ENCODE measurements around the gene ZFP64. TPM values are rescaled to one million over a fixed set of nuclear protein-coding genes. Genes with fewer than 3 reads are reported as not detected.

Gene ZFP64
- total RNA-seq, 1 experiment from 2014 or later, result 49.8 TPM

- H3K79me2 ChIP-seq (ENCODE audit: low read depth), result no peaks in the 10 kb centered on the region
- H3K4me1 ChIP-seq (replicated peaks; ENCODE audit: insufficient read depth), result no peaks in the 10 kb centered on the region
- intact Hi-C loops (cut with micrococcal nuclease; ENCODE audit: unreplicated experiment), result no loop called here
- no peak overlapping the region for H3K4me2 ChIP-seq
- no peak overlapping the region for H3K4me3 ChIP-seq
- H3K9me3 ChIP-seq (ENCODE audit: insufficient read depth, low read depth), result no peaks in the 10 kb centered on the region
- H2AFZ ChIP-seq, result no peak overlapping the region
- H3K27ac ChIP-seq, result no peak overlapping the region
- H3K9me2 ChIP-seq (ENCODE audit: insufficient read depth), result no peaks in the 10 kb centered on the region
- BruUV-seq (replicated peaks), result no TSS peak
- DNase-seq, result no peak
- no peak for TF ChIP-seq EZH2 (IDR thresholded peaks at IDR 0.05; ENCODE audit: low read depth)
- TF ChIP-seq, protein P1, sequence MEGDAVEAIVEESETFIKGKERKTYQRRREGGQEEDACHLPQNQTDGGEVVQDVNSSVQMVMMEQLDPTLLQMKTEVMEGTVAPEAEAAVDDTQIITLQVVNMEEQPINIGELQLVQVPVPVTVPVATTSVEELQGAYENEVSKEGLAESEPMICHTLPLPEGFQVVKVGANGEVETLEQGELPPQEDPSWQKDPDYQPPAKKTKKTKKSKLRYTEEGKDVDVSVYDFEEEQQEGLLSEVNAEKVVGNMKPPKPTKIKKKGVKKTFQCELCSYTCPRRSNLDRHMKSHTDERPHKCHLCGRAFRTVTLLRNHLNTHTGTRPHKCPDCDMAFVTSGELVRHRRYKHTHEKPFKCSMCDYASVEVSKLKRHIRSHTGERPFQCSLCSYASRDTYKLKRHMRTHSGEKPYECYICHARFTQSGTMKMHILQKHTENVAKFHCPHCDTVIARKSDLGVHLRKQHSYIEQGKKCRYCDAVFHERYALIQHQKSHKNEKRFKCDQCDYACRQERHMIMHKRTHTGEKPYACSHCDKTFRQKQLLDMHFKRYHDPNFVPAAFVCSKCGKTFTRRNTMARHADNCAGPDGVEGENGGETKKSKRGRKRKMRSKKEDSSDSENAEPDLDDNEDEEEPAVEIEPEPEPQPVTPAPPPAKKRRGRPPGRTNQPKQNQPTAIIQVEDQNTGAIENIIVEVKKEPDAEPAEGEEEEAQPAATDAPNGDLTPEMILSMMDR (conservative IDR thresholded peaks at IDR 0.05), result no peak
- H3K27me3 ChIP-seq (ENCODE audit: insufficient read depth, low read depth), result no peaks in the 10 kb centered on the region
- no peaks in the 10 kb centered on the region for H3K36me3 ChIP-seq (ENCODE audit: low read depth)
- ChIA-PET CTCF (no interaction called here), POLR2A (ENCODE audit: unreplicated experiment) (no interaction called here)
- no peaks in the 10 kb centered on the region for H3F3A ChIP-seq (ENCODE audit: insufficient read depth, low read depth)
- H4K20me1 ChIP-seq (ENCODE audit: insufficient read depth), result 0 out of 2 replicates have a peak, but pooled peaks cover 7% of the 10 kb centered on the region
Observed at GRCh38 chr20:52180180-52180840, 11.3 kb downstream of the ZFP64 start.

DNA sequence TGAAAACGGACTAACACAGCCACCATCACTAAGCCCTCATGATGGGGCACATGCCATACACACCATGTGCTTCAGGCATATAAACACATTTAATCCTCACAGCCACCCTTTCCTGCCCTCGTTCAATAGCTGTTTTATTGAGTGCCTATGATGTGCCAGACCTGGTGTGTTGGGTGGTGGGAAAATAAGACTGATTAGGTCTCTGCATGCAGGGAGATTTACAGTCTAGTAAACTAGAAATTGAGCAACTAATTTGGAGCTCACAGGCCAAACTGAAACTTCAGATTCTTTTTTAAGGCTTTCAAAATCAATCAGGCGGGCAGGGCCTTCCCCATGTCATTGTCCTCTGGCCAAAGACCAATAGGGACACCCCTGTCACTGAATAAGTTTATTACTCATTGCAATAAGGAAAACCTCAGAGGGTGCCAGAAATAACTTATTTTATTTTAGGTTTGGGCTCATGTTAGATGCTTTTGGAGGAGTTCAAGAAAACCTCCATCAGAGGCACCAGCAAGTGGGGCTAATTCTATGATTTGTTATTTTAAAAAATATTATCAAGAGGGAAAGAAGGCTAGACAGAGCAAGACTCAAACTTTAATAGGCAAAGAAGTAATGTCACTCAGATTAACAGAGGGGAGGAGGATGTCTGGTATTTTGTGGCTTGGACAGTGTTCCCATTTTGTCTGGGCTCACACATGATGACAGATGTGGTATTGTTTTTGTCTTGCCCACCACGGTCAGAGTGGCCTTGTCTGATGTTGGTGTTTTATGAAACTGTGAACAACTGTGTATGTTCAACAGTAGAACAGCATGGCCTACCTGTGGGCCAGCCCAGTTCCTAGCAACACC is 12.0 kb downstream of the ZFP64 start:
- ChIA-PET POLR2A (ENCODE audit: unreplicated experiment) (no interaction called here), CTCF (no interaction called here)
- no peaks in the 10 kb centered on the region for H3K27me3 ChIP-seq (ENCODE audit: insufficient read depth, low read depth)
- no peak overlapping the region for H3K4me3 ChIP-seq
- H2AFZ ChIP-seq, result no peak overlapping the region
- 0 out of 2 replicates have a peak, but pooled peaks cover 7% of the 10 kb centered on the region for H4K20me1 ChIP-seq (ENCODE audit: insufficient read depth)
- BruUV-seq (replicated peaks), result no TSS peak
- H3K36me3 ChIP-seq (ENCODE audit: low read depth), result no peaks in the 10 kb centered on the region
- H3K79me2 ChIP-seq (ENCODE audit: low read depth), result no peaks in the 10 kb centered on the region
- no peaks in the 10 kb centered on the region for H3K9me2 ChIP-seq (ENCODE audit: insufficient read depth)
- H3F3A ChIP-seq (ENCODE audit: insufficient read depth, low read depth), result peaks cover 4% of the 10 kb centered on the region; the same call in 1 of the 2 replicates
- H3K9me3 ChIP-seq (ENCODE audit: insufficient read depth, low read depth), result no peaks in the 10 kb centered on the region
- H3K27ac ChIP-seq, result no peak overlapping the region
- no peaks in the 10 kb centered on the region for H3K4me1 ChIP-seq (replicated peaks; ENCODE audit: insufficient read depth)
- DNase-seq, result no peak
- no peak for TF ChIP-seq EZH2 (IDR thresholded peaks at IDR 0.05; ENCODE audit: low read depth)
- TF ChIP-seq, protein P1 (conservative IDR thresholded peaks at IDR 0.05), result no peak
- no peak overlapping the region for H3K4me2 ChIP-seq
- intact Hi-C loops (cut with micrococcal nuclease; ENCODE audit: unreplicated experiment), result no loop called here

- Histone ChIP-seq H2AFZ (no peak overlapping the region), H3K36me3 (ENCODE audit: low read depth) (no peaks in the 10 kb centered on the region), H4K20me1 (ENCODE audit: insufficient read depth) (0 out of 2 replicates have a peak, but pooled peaks cover 7% of the 10 kb centered on the region), H3K79me2 (ENCODE audit: low read depth) (no peaks in the 10 kb centered on the region), H3K9me3 (ENCODE audit: insufficient read depth, low read depth) (no peaks in the 10 kb centered on the region), H3K4me1 (replicated peaks; ENCODE audit: insufficient read depth) (no peaks in the 10 kb centered on the region), H3K4me2 (no peak overlapping the region), H3K9me2 (ENCODE audit: insufficient read depth) (no peaks in the 10 kb centered on the region), H3F3A (ENCODE audit: insufficient read depth, low read depth) (peaks cover 4% of the 10 kb centered on the region; the same call in 1 of the 2 replicates), H3K4me3 (no peak overlapping the region), H3K27ac (no peak overlapping the region), H3K27me3 (ENCODE audit: insufficient read depth, low read depth) (no peaks in the 10 kb centered on the region)
- TF ChIP-seq EZH2 (IDR thresholded peaks at IDR 0.05; ENCODE audit: low read depth), result no peak
- TF ChIP-seq, protein P1 (conservative IDR thresholded peaks at IDR 0.05), result no peak
- intact Hi-C loops (cut with micrococcal nuclease; ENCODE audit: unreplicated experiment), result no loop called here
- DNase-seq, result no peak
- CTCF ChIA-PET, result no interaction called here
- BruUV-seq (replicated peaks), result no TSS peak
- POLR2A ChIA-PET (ENCODE audit: unreplicated experiment), result no interaction called here
Observed at GRCh38 chr20:52178691-52179090, 12.9 kb downstream of the ZFP64 start.

Measured in PC-9 (cell line).